Omental fat pad (tissue), 4 donors: ENCODE data around the gene CENPO. TPM values are rescaled to one million over a fixed set of nuclear protein-coding genes. Genes with fewer than 3 reads are reported as not detected.

Source experiments
- ATAC-seq: fragments of 150-250 bp; one replicate; pipeline ENCODE4 v1.9.1; 2016; ENCODE audit warnings: mild to moderate bottlenecking, moderate library complexity; ENCODE audit not compliant: low FRiP score
- DNase-seq: peaks from one replicate; pipeline ENCODE4 v3.0.0-alpha.2; 2019; ENCODE audit warnings: low spot score
- total RNA-seq, 4 donors: library from RNA; depleted of rRNA; stranded (reverse); fragments of >200 nt; gene quantifications; one replicate each; pipeline ENCODE4 v1.1.0, GENCODE V29; 2016
- TF ChIP-seq, protein P1 (sequence below), 3 donors: fragments of 450-650 bp; IDR thresholded peaks; one replicate each; pipeline ENCODE4 v1.5.1; 2016 to 2017; ENCODE audit warnings: antibody characterized with exemption in 3 of 3, mild to moderate bottlenecking in 3 of 3, moderate library complexity in 2 of 3

Gene CENPO
- total RNA-seq, 4 donors from 2014 or later: 1.9 to 14.2 (median 6.1) TPM

DNA sequence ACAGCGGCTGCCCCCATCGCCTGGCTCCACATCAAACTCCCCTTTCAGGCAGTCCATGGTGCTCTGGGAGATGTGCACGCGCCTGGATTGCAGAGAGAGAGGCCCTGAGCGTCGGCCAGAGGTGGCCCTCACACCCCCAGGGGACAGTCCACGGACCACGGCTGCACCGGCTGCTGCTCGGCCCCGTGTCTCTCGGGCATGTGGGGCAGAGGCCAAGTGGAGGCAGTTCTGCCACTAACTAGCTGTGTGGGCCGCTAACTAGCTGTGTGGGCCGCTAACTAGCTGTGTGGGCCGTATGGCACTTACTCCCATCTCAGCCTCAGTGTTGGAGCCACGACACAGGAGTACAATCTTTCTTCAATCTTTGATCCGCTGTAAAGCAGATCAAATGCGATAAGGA, 45.3 kb downstream of the CENPO start:
- TF ChIP-seq, protein P1, sequence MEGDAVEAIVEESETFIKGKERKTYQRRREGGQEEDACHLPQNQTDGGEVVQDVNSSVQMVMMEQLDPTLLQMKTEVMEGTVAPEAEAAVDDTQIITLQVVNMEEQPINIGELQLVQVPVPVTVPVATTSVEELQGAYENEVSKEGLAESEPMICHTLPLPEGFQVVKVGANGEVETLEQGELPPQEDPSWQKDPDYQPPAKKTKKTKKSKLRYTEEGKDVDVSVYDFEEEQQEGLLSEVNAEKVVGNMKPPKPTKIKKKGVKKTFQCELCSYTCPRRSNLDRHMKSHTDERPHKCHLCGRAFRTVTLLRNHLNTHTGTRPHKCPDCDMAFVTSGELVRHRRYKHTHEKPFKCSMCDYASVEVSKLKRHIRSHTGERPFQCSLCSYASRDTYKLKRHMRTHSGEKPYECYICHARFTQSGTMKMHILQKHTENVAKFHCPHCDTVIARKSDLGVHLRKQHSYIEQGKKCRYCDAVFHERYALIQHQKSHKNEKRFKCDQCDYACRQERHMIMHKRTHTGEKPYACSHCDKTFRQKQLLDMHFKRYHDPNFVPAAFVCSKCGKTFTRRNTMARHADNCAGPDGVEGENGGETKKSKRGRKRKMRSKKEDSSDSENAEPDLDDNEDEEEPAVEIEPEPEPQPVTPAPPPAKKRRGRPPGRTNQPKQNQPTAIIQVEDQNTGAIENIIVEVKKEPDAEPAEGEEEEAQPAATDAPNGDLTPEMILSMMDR (IDR thresholded peaks at IDR 0.05): no peak
- DNase-seq (no peak), ATAC-seq (no peak)

DNA sequence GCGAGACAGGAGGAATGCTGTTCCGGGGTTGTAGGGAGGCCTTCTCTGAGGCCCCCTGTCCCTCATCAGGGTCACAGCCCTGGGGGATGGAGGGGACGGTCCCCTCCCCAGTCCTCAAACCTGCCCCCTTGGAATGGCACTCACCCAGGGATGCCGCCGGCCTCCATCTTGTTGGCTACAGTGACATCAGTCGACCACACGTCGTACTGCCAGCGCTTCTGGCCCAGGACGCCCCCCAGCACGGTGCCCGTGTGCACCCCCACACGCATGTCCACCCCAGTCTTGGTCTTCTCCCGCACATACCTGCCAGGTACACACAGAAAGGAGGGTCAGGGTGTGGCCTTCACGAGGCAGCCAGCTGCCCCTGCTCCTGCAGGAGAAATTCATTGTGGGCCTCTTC, 46.5 kb downstream of the CENPO start:
- no peak for ATAC-seq
- TF ChIP-seq, protein P1 (IDR thresholded peaks at IDR 0.05): no peak
- DNase-seq: no peak

DNA sequence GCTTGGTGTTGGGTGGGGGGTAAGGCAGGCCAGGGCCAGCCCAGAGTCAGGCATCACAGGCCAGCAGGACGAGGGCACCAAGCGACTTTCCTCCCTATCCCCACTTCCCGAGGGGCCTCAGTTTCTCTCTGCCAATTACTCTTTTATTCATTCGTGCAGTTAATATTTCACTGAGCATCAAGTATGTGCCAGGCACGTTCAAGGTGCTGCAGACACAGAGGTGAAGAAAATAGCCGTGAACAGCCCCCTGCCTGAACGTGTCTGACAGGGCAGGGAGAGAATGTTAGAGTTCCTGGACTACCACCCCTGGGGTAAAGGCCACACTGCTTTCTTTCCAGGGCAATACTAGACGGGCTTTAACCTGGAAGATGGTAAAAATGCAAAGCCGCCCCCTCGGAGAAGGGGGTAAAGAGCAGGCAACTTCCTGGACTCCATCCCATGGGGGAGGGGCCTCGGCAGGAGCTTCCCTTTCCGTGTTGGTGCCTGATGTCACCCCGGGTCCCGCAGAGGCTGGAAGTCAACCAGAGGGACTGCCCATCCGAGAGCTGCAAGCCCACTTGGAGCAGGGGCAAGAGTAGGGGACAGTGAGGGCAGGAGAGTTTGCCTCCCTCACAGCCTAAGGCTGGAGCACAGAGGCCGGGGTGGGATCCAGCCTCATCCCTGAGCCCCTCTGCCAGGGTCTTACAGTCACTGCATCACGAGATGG, 47.1 kb downstream of the CENPO start:
- ATAC-seq: no peak
- no peak for DNase-seq
- TF ChIP-seq, protein P1 (IDR thresholded peaks at IDR 0.05): no peak

DNA sequence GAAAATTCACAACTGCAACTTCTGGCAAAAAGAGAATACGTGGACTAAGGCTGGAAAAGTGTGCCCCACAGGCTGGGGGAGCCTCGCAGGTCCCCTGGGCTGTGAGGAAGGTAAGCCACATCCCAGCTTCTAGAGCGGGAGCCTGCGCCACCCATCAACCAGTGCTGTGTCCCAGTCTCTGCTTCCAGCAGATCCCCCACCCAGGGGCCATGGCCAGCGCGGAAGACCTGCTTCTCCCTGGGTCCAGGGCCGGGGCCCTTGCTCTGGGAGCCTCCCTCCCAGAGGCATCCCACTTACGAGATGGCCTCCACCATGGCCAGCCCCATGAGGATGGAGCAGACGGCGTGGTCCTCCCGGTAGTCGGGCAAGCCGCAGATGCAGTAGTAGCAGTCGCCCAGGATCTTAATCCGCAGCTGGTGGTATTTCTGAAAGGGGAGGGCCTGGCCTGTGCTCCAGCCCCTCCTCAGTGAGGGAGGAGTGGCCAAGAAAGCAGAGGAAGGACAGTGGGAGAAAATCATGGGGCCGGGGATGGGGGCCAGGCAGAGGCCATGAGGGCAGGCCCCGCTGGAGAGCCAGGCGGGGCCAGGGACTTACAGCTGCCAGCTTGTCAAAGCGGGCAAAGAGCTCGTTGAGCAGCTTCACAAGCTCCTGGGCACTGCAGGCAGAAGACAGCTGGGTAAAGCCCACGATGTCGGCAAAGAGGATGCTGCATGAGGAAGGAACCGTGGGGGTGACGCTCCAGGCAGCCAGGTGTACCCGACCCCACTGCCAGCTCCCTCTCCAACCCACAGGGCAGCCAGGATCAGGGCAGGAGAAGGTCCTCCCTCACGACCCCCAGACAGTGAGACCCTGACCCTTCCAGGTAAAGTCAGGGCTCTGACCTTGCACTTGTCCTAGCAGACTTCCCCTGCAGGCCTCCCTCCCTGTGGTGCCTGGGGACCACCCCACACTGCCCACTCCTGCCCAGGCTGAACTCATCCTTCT, 48.0 kb downstream of the CENPO start:
- TF ChIP-seq, protein P1 (IDR thresholded peaks at IDR 0.05): no peak
- ATAC-seq: no peak
- DNase-seq: no peak

DNA sequence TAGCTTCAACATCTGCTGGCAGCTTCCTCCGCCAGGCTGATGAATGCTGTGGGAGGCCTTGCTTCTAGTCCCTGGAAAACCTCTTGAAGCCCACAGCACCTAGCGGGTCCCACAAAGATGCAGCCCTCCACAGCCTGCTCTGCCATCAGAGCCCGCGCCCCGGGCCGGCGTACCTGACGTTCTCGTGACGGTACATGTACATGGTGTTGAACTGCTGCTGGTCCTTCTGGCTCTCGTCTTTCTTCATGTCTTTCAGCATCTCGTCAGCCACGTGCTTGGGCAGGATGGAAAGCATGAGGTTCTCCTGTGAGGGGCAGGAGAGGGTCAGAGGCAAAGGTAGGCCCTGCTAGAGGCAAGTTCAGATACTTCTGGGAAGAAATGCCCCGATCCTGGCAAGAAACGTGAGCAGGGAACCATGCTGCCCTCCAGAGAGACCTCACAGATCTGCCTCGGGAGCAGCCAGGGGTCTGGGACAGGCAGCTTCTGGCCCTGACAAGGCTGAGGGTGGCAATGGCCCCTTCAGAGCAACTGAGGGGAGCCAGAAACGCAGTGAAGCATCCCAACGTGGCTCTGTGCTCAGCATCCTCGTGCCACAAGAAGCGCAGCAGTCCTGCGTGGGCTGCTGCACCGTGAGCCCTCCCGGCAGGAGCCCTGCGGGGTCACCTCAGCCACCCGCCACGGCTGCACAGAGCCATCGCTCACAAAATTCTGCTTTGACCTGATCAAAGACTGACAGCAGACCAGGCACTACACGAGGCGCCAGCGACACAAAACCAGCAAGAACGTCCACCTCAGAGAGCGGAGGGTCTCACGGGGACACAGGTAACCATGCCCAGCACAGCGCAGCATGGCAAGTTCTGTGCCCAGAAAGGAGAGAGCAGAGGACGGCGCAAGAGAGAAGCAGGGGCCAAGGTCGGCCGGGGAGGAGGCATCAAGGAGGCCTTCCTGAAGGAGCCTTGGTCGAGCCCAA, 49.1 kb downstream of the CENPO start:
- ATAC-seq: no peak
- TF ChIP-seq, protein P1 (IDR thresholded peaks at IDR 0.05): no peak
- DNase-seq: no peak

DNA sequence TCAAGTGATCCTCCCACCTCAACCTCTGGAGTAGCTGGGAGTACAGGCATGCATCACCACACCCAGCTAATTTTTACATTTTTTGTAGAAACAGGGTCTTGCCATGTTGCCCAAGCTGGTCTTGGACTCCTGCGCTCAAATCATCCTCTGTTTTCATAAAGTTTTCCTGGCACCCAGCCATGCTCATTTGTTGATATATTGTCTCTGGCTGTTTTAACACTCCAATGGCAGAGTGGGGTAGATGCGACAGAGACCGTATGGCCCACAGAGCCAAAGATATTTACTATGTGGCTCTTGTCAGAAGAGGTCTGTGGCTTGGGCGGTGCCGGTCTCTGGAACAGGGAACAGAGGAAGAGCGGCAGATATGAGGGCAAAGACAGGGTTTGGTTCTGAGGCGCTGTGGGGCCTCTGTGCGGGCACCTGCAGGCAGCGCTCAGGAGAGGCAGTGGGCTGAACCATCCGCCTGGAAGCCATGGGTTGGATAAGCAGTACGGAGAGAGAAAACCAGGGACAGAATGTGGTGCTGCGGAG, 50.2 kb downstream of the CENPO start:
- DNase-seq (no peak), ATAC-seq (no peak)
- TF ChIP-seq, protein P1 (IDR thresholded peaks at IDR 0.05): no peak
